ENCODE measurements around the gene MDGA2.
"Not testable (repeated sequence)": the region's sequence is repeated elsewhere in the genome, so short reads cannot be mapped to it uniquely, and the experiment has no call there.

The MDGA2 gene

GRCh38 chr14:47060050-47060449 is 615.4 kb downstream of the MDGA2 start:
- DNase-seq, result no peak

DNA sequence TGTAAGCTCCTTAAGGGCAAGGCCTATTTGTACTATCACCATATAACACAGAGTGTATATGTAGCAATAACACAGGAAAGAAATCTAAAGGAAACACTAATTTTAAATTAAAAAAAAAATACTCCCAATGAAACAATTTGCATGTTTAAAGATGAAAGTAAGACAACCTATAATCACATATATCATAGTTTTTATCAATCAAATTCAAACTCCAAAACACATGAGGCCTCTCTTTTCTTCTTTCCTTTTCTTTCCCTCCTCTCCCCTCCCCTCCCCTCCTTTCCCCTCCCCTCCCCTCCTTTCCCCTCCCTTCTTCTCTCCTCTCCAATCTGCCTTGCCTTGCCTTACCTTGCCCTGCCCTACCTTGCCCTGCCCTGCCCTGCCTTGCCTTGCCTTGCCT is 618.0 kb downstream of the MDGA2 start:
- DNase-seq, result no peak

DNA sequence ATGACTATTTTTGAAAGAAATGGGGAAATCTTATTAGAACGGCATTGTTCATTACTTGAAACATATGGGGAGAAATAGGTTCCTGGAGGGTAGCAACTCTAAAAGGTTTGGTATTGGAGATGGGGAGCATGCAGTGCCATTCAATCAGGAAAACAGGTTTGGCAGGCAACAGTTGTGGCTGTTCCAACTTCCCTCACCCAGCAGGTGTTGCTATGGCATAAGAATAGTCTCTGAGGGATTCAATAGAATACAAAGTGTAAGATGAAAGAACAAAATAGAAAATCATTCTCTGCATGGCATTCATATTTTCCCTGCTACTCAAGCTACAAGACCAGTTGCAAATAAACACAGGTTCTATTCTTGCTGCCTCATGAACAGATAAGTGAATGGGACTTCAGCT is 630.6 kb downstream of the MDGA2 start:
- DNase-seq, result no peak

GRCh38 chr14:47040550-47040949 is 634.9 kb downstream of the MDGA2 start:
- no peak for DNase-seq

DNA sequence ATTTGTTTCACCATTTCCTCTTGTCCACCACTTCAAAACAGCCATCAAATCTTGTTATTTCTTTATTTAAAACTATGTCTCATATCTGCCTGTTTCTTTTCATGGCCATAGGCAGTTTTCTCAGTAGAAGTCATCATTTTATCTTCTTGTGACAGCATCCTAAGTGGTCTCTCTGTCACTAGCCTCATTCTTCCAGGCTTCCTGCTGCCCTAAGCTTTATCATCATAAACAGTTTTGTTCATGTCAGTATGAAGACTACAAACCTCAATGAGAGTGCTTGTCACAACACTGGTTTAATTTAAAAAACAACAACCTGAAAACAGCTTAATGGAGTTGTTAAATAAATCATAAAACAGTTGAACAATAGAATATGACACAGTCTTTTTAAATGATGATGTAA is 636.1 kb downstream of the MDGA2 start:
- DNase-seq, result no peak

- no peak for DNase-seq
Observed at GRCh38 chr14:47022721-47023120, 652.7 kb downstream of the MDGA2 start.

- DNase-seq, result no peak
Observed at GRCh38 chr14:47020500-47020899, 654.9 kb downstream of the MDGA2 start.

GRCh38 chr14:47012533-47013280 is 662.7 kb downstream of the MDGA2 start:
- DNase-seq, result no peak

DNA sequence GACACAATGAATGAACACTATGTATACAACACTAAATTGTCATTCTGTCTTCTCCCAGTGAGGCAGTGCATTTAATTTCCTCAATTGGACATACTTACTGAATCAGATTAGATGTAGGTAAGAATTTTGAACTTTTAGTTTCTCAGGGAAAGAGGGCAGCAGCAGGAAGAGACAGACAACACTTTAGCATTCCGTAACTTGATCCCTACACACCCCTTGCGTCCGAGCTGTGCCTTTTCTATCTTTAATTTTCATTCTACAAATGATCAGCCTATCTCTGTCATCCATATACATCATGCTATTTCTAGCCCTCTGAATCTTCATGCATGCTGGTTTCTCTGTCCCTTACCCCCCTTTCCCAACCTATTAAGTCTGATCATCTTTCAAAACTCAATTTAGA is 665.8 kb downstream of the MDGA2 start:
- no peak for DNase-seq

DNA sequence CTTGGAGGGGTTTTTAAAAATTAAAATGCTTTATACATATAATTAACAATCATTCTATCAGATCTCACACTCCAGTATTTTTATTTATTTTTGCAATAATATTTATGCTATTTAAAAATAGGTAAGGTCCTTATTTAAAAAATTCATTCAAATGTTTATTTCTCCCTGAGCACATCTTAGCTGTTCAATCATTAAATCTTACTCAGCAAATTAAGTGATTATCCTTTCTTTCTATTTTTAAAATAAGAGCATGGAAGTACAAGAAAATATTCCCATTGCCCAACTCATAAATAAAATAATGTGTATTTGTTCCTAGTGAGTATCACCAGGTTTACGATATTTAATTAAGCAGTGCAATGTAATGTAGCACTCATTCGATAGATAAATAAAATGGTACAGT is 666.7 kb downstream of the MDGA2 start:
- DNase-seq, result no peak

GRCh38 chr14:46999661-47000060 is 675.7 kb downstream of the MDGA2 start:
- no peak for DNase-seq

- DNase-seq, result no peak
Observed at GRCh38 chr14:46989566-46989965, 685.8 kb downstream of the MDGA2 start.

- no peak for DNase-seq
Observed at GRCh38 chr14:46988312-46988711, 687.1 kb downstream of the MDGA2 start.

GRCh38 chr14:46985529-46986380 is 689.6 kb downstream of the MDGA2 start:
- DNase-seq, result no peak

DNA sequence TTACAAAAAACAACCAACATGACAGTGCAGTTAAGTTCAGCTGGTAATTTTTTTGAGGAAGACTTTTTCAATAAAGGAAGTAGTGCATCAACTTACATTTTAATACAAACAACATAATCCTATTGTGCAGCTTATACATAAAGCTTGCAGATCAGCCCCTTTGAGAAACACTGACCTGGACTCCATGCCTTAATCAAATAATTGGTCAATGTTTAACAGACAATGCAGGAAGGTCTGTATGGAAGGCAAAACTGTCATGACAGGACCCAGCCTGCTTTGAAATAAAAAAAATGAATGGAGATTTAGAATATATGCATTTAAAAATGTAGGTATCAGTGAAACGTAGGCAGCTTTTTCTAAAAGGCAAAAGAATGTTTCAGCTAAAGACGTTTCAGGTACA is 702.1 kb downstream of the MDGA2 start:
- no peak for DNase-seq

GRCh38 chr14:46964378-46964777 is 711.0 kb downstream of the MDGA2 start:
- DNase-seq, result no peak

GRCh38 chr14:46951103-46951502 is 724.3 kb downstream of the MDGA2 start:
- no peak for DNase-seq

GRCh38 chr14:46940611-46941010 is 734.8 kb downstream of the MDGA2 start:
- no peak for DNase-seq

- DNase-seq, result no peak
Observed at GRCh38 chr14:46920542-46920941, 754.9 kb downstream of the MDGA2 start.

GRCh38 chr14:46915539-46915938 is 759.9 kb downstream of the MDGA2 start:
- not testable (repeated sequence) for DNase-seq

GRCh38 chr14:46902837-46903236 is 772.6 kb downstream of the MDGA2 start:
- no peak for DNase-seq

- DNase-seq, result no peak
Observed at GRCh38 chr14:46894476-46894875, 780.9 kb downstream of the MDGA2 start.

GRCh38 chr14:46887144-46887543 is 788.3 kb downstream of the MDGA2 start:
- no peak for DNase-seq

- no peak for DNase-seq
Observed at GRCh38 chr14:46885566-46885965, 789.8 kb downstream of the MDGA2 start.

Data from activated gamma-delta T cell (primary cell).